Head of caudate nucleus (tissue), 42 donors: ENCODE data around the gene AXDND1.

Experiments used
- DNase-seq, 42 donors: peaks; one replicate each; pipeline versions ENCODE4 v3.0.0 to v3.0.0-alpha.2; 2020 to 2021; ENCODE audit warnings: mixed read lengths in 7 of 42
- intact Hi-C: fragments of 100-400 bp; cut with DNase I; formaldehyde crosslinking; loops from one replicate; pipeline ENCODE4 v1.15.0; 2022

AXDND1 gene

DNA sequence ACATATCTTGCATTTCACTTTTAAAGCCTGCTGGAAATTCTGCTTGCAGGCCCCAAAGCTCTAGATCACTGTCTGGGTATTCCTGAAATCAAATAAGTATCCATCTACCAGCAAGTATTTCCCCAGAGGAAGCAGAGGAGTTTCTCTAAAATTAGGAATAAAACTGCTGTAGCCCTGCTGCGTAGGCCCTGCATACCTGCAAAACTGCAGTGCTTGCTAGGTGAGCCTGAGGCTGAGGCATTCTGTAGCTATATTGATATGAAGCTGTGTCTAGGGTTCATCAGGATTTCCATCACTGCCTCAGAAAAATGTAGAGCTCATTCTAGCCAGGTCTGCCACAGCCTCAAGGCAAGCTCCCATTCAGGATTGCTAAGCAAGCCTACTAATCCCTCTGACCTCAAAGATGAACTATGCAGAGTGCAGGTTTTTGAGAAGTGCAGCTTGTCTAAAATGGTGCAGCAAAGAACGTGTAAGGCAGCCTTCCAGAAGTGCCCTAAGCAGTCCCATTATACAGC is 181.3 kb downstream of the AXDND1 start:
- intact Hi-C loops: no loop called here
- DNase-seq: peak in 32 of 42 donors; percentile 3 to 83 (median 34)

DNA sequence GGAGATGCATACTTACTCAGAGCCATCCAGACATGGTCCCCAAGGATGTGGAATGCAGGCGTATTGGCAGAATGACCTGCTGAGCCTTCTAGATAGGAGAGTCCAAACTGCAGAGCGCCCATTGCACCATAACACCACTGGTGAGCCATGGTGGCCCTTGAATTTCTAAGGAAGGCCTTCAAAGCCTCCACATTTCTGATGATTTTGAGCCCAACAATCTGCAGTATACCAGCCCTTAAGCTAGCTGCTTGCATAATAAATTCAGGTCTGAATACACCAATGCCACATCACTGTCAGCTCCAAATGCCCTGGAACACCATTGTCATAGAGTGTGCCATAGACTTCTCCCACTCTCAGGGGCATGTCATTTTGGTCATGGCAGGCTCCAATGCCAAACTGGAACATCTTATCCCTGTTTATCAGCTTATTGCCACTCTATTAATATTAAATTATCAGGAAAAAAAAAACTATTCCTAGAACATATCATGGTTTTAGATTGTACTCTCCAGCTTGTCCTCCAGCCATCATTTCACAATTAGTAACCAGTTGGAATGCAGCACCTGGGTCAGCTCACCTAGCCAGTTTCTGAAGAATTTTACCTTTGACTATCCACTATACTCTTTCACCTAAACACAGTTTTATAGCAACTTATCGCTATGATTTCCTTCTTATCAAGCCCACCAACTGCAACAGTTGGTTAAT is 183.0 kb downstream of the AXDND1 start:
- intact Hi-C loops: no loop called here
- no peak for DNase-seq

DNA sequence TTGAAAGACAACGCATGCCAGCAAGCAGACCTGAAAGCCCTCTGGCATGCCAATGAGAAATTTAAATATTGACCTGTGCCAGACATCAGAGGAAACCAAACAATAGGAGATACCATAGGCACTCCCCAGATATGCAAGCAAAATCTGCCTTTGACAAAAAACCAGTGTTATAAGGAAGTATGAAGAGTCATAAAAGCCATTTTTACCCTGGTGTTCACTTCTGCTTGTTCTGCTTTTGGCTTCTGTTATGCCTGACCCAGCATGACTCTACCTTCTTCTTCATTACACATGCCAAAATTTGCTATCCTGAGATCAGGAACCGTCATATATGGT is 183.6 kb downstream of the AXDND1 start:
- intact Hi-C loops: no loop called here
- DNase-seq: no peak

DNA sequence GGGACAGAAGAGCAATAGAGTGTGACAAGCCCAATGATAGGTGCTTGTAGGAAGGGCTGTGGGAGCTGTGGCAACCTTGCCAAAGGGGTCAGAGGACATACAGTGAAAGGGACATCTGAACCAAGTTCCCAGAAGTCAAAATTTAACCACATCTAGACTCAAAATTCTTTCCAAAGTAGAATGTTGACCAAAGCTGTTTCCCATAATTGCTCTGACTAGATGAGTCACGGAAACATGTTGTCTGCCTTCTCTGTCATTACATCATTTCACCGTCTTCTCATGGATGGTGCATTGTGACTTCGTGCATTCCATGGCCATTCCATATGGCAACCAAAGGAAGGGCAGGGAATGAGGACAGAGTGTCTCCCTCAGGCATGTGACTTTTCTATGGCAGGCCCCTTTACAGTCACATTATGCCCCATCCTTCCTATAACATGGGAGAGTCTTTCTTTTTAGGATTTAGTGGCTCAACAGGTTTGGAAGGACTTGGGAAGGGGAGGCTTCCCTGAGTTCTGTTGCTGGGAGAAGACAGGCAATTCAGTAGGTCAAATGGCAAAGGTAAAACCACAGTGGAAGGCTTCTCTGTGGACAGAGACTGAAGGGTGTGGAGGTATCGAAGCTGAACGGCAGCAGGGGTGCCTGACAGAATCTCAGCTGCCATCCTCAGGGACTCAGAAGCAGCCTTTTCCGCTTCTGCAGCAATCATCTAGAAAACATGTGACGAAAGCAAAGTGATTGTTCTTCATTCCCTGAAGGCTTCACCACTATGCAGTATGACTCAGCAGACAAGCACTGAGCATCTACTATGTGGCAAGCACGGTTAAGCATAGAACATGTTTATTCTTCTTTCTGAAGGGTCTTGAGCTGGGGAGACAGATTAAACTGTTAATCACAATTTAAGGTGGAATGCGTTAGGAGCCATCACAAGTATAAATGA is 185.2 kb downstream of the AXDND1 start:
- intact Hi-C loops: no loop called here
- DNase-seq: peak in 1 of 42 donors; percentile 24

DNA sequence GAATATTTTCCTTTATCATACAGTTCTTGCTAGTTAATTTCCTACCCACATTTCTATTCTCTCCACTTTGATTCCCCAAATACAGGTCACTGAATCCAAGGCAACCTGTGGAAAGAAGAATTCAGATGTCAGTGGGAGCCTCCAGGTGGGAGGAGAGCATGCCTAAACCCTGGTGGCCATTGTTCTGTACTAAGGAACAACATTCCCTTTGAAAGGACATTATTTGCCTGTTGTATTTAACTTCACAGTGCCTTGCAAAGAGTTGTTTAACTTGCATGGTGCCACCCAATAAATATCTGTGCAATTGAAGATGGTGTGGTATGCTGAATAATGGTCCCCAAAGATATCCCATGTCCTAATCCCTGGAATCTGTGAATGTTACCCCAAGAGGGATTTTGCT is 188.7 kb downstream of the AXDND1 start:
- intact Hi-C loops: no loop called here
- DNase-seq: no peak

DNA sequence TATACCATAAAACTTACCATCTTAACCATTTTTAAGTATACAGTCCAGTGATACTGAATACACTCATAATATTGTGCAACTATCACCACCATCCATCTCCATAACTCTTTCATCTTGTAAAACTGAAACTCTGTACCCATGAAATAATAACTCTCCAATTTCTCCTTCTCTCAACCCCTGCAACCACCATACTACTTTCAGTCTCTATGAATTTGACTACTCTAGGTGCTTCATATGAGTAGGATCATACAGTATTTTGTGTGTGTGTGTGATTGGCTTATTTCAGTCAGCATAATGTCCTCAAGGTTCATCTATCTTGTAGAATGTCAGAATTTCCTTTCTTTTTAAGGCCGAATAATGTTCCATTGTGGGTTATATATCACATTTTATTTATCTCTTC is 192.3 kb downstream of the AXDND1 start:
- DNase-seq: no peak

DNA sequence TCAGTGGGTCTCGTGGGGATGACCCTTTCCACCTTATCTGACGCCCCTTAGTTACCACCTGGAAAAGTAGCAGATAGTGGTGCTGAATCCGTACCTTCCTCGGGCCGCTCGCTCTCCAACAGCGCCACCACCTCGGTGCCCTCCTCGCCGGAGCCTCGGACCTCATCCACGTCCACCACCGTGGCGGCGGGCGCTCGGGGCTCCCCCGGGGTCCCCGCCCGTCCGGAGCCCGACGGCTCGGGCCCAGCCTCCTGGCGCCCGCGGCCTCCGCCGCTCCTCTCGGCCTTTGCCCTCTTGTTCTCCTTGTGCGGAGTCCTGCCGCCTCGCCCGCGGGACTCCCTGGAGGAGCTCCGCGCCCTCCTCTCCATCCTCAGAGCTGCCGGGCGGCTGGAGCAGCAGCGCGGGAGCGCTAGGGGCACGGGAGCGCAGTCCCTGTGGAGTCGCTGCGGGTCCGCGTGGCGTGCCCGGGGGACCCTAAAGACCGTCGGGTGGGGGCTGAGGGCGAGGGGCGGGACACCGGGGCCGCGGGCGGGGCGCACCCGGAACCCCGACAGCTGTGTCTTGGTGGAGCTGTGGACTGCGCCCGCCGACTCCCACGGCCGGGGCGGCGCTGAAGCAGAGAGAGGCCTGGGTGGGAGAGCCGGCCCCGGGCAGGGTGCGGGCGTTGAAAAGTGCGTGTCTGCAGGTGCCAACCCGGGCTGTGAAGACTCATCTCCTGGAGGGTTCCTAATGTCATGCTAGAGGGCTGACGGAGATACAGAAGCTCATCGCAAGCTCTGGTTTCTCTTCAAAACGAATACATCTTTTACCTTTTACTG is 209.9 kb downstream of the AXDND1 start, which contains the start of gene NPHS2:
Gene NPHS2, minus strand, starts transcription at position 452 of the 818 bp plus-strand sequence. Its CDS starts 84 bp downstream, at position 368.
- no peak for DNase-seq
- intact Hi-C loops: no loop called here

More for the DNA sequence above, 192.3 kb downstream of the AXDND1 start:
- intact Hi-C loops: no loop called here

DNA sequence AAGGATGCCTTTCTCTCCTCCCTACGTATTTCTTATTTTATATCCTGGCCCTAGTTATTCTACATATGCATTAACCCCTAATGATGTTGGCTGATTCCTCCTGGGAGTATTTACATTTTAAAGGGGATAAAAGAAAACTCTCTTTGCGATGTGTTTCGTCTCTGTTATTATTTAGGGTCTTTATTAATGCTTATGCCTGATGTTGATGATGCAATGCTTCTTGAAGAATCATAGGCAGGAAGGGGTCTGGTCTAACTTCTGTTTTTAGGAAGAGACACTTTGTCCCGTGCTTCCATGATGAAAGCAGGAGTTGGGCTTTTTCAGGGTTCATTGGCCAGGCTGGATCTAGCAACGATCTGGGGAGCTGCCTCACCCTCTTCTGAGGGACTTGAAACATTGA is 210.7 kb downstream of the AXDND1 start:
- intact Hi-C loops: no loop called here
- DNase-seq: no peak

DNA sequence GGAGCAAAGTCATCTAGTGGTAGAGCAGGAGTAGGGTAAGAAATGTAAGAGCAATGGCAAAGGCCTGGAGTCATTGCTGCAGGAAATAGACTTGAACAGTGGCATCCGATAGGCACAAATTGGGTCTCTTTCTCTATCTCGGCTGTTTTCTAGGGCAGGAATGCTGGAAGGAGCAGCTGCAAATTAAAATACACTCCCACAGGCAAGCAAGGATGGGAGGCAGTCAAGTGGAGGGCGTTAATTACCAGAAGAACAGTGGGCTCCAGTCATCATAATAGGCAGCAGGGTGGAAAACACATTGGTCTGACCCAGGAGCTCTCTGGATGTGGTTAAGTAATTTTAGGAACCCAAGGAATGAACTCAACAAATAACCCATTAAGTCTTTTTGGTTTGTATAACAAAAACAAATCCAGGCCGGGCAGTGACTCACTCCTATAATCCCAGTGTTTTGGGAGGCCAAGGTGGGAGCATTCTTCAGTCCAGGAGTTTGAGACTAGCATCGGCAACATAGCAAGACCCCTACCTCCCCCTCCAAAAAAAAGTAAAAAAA is 218.1 kb downstream of the AXDND1 start:
- intact Hi-C loops: no loop called here
- DNase-seq: no peak

DNA sequence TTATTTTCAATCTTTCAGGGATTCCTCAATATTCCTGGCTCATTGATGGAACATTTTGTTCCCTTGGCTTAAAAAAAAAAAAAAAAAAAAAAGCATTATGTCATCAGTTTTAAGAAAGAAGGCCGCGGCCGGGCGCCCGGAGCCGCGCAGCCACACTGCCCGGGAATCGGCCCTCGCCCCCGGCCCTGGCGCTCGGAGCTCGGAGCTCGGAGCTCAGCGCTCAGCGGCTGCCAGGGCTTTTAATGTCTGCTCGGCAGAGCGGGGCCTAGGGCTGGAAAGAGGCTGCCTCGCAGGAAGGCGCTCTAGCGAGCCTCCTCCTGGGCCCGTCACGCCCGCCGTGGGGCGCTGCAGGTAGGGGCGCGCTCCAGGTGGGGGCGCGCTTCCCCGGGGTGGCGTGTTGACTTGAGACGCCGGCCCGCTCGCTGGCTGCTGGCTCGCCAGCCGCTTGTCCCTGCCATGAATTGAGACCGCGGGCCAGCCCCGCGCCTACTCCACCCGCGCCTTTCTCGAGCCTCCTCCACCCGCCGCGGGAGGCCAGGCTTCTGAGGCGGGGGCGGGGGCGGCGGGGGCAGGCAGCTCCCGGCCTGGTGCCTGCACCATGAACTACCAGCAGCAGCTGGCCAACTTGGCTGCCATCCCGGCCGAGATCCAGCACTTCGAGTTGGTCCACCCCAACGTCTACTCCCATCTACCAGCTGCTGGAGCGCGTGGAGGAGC is 220.5 kb downstream of the AXDND1 start:
- DNase-seq: peak; percentile 45 to 76 (median 58)
- intact Hi-C loops: no loop called here

DNA sequence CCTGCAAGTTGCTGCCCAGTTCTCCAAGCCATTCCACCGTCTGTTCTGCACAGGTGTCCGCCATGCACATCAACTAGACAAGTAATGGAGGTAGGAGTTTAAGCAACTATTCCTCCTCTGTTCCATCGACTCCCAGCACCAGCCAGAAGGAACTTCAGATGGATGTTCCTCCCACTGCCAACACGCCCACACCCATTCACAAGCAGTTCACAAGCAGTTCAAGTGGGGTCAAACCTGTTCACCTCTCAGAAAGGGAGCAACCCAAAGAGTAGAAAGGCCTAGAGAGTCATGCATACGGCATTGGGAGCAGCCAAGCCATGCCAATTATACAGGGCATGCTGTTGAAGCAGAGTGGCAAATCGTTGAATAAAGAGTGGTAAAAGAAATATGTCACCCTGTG is 221.6 kb downstream of the AXDND1 start:
- intact Hi-C loops: no loop called here
- no peak for DNase-seq

DNA sequence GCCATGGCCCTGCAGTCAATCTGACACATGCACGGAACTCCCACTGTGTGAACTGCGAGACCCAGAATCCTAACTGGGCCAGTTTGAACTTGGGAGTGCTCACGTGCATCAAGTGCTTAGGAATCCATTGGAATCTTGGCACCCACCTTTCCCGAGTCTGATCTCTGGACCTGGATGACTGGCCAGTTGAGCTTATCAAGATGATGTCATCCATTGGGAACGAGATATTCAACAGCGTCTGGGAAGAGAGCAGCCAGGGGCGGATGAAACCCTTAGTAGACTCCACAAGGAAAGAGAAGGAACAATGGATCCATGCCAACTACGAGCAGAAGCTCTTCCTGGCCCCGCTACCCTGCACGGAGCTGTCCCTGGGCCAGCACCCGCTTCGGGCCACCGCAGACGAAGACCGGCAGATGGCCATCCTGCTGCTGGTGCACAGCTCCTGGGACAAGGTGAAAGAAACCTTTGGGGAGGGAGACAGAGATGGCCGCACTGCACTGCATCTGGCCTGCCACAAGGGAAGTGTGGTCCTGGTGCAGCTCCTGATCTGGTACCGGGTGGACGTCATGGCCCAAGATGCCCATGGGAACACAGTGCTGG is 222.8 kb downstream of the AXDND1 start:
- DNase-seq: no peak
- intact Hi-C loops: no loop called here

DNA sequence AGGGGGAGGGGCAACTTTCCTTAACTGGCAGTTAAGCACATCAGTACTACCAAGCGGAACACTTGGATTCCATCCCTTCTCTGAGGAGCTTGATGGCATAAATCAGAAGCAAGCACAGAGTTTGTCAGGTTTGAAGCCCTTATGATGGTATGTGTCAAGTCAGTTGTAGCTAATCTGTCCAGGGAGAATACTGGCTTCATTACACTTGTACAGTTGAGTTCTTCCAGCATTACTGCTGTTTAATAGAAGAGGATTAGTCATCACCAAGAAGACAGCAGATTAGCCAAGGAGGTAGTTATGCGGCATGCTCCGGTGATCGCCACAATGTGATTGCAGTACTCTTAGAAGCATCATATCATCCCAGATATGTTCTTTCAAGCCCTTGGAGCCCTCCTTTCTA is 223.7 kb downstream of the AXDND1 start:
- no peak for DNase-seq
- intact Hi-C loops: no loop called here

DNA sequence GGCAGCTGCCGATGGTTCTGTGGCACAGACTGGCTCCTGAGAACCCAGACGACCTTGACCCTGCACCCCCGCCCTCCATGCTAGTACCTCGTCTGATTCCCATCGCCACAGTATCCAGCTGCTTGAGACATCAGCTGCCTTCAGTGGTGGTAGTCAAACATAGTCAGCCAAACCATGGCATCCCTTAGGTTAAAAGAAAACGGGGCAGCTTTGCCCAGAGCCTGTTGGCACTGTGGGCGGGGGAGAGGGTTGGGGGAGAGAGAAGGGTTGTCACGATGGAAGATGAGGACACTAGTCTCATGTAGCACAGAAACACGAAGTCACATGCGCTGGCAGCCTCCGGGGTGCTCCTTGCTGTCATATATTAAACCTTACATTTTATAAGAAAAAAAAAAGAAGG is 224.9 kb downstream of the AXDND1 start:
- intact Hi-C loops: no loop called here
- DNase-seq: no peak

DNA sequence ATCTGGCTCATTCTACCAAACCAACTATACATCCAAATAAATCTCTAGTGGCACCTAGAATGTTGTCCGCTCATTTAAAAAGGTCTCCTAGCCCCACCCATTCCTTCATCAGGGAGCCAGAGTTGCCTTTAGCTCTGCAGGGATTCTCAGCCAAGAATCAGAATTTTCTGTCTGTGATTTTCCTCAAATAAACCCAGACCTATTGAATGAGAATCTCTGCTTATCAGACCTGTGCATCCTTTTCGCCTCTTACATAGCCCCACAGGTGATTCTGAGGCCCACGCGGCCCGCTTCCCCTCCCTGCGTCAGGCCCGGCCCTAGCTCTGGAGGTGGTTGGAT is 225.5 kb downstream of the AXDND1 start:
- peak in 13 of 42 donors; percentile 28 to 66 (median 44) for DNase-seq
- intact Hi-C loops: no loop called here

DNA sequence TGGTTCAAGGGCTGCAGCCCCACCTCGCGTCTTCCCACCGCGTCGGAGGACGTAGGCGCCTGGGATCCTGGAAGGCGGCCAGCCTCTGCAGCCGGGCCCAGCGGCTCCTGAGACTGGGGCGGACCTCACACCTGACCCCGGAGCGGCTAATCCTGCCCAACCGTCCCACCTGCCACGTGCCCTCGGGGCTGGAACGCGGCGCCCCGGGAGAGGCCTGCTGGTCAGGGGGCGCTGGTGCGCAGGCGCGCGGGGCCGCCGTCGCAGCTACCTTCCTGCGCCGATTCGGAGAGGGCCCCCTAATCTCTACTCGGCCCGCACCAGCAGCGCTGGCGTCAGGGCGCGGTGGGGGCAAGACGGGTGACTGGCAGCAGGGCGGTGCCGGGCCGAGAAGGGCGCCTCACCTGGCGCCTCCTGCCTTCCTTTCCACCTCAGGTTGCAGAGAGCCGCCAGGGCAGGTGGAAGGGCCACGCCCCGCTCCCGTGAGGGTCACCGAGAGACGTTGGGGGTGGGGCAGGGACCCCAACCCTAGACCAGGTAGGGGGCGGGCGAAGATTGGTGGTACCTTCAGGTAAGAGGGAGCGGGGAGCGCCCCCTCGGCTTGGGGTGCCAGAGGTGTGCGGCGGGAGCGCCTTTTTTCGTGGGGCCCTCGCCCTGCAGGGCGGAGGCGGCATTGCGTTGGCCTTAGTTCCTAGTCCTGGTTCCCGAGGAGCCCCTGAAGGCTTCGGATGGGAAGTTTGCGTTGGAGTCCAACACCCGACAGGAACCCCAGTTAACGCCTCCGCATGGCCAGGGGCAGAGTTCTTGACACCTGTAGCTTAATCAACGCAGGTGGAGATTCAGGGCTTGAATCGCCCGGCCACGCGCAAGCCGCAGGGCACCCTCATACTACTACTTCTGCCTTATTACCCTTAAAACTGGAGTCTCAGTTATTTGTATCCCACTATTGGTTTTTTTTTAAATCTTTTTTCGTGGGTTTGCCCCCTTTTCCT is 226.1 kb downstream of the AXDND1 start, which contains the start of gene TDRD5:
Gene TDRD5, plus strand, starts transcription at position 241 of the 989 bp plus-strand sequence. CDS start 784 bp downstream, outside the sequence.
- intact Hi-C loops: no loop called here
- DNase-seq: peak in 25 of 42 donors; percentile 10 to 68 (median 35)

DNA sequence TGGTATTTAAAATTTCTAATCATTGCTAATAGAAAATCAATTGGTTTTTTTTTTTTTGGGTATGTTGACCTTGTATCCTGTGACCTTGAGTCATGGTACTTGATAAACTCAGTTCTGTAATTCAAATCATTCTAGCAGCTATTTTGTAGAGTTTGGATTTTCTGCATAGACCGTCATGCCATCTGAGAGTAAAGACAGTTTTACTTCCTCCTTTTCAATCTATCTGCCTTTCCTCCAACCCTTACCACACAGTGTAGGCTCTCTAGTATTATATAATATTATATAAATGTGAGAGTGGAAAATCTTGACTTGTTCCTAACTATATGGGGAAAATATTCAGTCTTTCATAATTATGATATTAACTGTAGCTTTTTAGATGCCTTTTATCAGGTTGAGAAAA is 232.9 kb downstream of the AXDND1 start:
- DNase-seq: no peak
- intact Hi-C loops: no loop called here
